MCF 10A (cell line): ENCODE results near the gene RAB25. TPM values are rescaled to one million over a fixed set of nuclear protein-coding genes. Genes with fewer than 3 reads are reported as not detected.

ENCODE experiments used
- BruUV-seq: library from RNA; stranded (reverse); fragments of 400-500 nt; replicated peaks from 2 replicates; lab custom pipeline; 2021; lab: Mats Ljungman, UMichigan
- CTCF ChIA-PET: fragments of 300-600 bp; sonication (Branson Sonifier 250); formaldehyde crosslinking; extraction: SDS; loops from one replicate; lab custom pipeline; 2021; ENCODE audit warnings: antibody characterized with exemption, inconsistent platforms; lab: Yijun Ruan, JAX
- POLR2A ChIA-PET: fragments of 300-600, 350-650 bp; sonication (Branson Sonifier 250); formaldehyde crosslinking; extraction: SDS; loops from one replicate; lab custom pipeline; 2020; ENCODE audit warnings: antibody characterized with exemption, inconsistent platforms; lab: Yijun Ruan, JAX
- DNase-seq: peaks from one replicate; pipeline ENCODE4 v3.0.0-alpha.2; 2018; ENCODE audit not compliant: unreplicated experiment
- H3K27ac Mint-ChIP-seq: one replicate; pipeline ENCODE4 v1.8.0; 2022; ENCODE audit warnings: mild to moderate bottlenecking, low read depth, mixed read lengths; ENCODE audit not compliant: unreplicated experiment
- H3K27me3 Mint-ChIP-seq: one replicate; pipeline ENCODE4 v1.8.0; 2022; ENCODE audit warnings: mixed read lengths; ENCODE audit not compliant: insufficient read depth, unreplicated experiment
- H3K36me3 Mint-ChIP-seq: one replicate; pipeline ENCODE4 v1.8.0; 2022; ENCODE audit warnings: mild to moderate bottlenecking, moderate library complexity, mixed read lengths; ENCODE audit not compliant: insufficient read depth, unreplicated experiment
- H3K4me1 Mint-ChIP-seq: one replicate; pipeline ENCODE4 v1.8.0; 2022; ENCODE audit warnings: mixed read lengths; ENCODE audit not compliant: insufficient read depth, unreplicated experiment
- H3K4me3 Mint-ChIP-seq: one replicate; pipeline ENCODE4 v1.8.0; 2022; ENCODE audit warnings: mild to moderate bottlenecking, moderate library complexity, mixed read lengths; ENCODE audit not compliant: unreplicated experiment
- H3K9me3 Mint-ChIP-seq: one replicate; pipeline ENCODE4 v1.8.0; 2022; ENCODE audit warnings: mixed read lengths; ENCODE audit not compliant: unreplicated experiment
- CTCF ChIP-seq: fragments of 200-600 bp; IDR thresholded peaks from one replicate; pipeline ENCODE4 v1.8.0; 2022; ENCODE audit warnings: antibody characterized with exemption, mild to moderate bottlenecking; ENCODE audit not compliant: unreplicated experiment
- intact Hi-C: fragments of 100-400 bp; cut with micrococcal nuclease; formaldehyde crosslinking; loops from 2 replicates; pipeline ENCODE4 v1.14.1; 2022
- total RNA-seq: library from RNA; stranded (reverse); gene quantifications from 2 replicates; pipeline ENCODE4 v1.2.3, GENCODE V29; 2022

RAB25 gene
- total RNA-seq, 1 experiment from 2014 or later: 5.5 TPM

GRCh38 chr1:156075162-156075561, 14.2 kb downstream of the RAB25 start:
- ChIA-PET POLR2A (interaction anchor here (0.6 to 1.3 kb wide), 2 partner anchors 141 to 1090 kb away, joined by 5 read pairs; partner anchors contain the start of gene KHDC4), CTCF (interaction anchor here (0.5 to 2.3 kb wide), 6 partner anchors 10 to 145 kb away, joined by 3 to 10 read pairs (median 3); no protein-coding TSS in a partner anchor)
- Mint-ChIP-seq H3K4me1 (peaks cover 11% of the 10 kb centered on the region), H3K9me3 (no peaks in the 10 kb centered on the region), H3K4me3 (no peak overlapping the region), H3K27ac (no peak overlapping the region), H3K27me3 (no peaks in the 10 kb centered on the region), H3K36me3 (peaks cover 5% of the 10 kb centered on the region)
- BruUV-seq: no TSS peak
- DNase-seq: no peak
- intact Hi-C loops: no loop called here
- no peak for TF ChIP-seq CTCF

GRCh38 chr1:156075775-156076204, 14.8 kb downstream of the RAB25 start:
- Mint-ChIP-seq H3K4me1 (peaks cover 11% of the 10 kb centered on the region), H3K9me3 (no peaks in the 10 kb centered on the region), H3K36me3 (peaks cover 5% of the 10 kb centered on the region), H3K27ac (no peak overlapping the region), H3K27me3 (no peaks in the 10 kb centered on the region), H3K4me3 (no peak overlapping the region)
- POLR2A ChIA-PET: no interaction called here
- TF ChIP-seq CTCF: no peak
- DNase-seq: no peak
- intact Hi-C loops: no loop called here
- CTCF ChIA-PET: interaction anchor here (0.5 to 0.7 kb wide), 3 partner anchors 14 to 144 kb away, joined by 3 to 4 read pairs (median 3); no protein-coding TSS in a partner anchor
- BruUV-seq: no TSS peak

- DNase-seq: no peak
- Mint-ChIP-seq H3K4me1 (peaks cover 11% of the 10 kb centered on the region), H3K4me3 (no peak overlapping the region), H3K27ac (no peak overlapping the region), H3K9me3 (no peaks in the 10 kb centered on the region), H3K36me3 (peaks cover 5% of the 10 kb centered on the region), H3K27me3 (no peaks in the 10 kb centered on the region)
- ChIA-PET POLR2A (no interaction called here), CTCF (interaction anchor here (0.7 kb wide), 1 partner anchor 851 kb away, joined by 4 read pairs; no protein-coding TSS in a partner anchor)
- BruUV-seq: no TSS peak
- no peak for TF ChIP-seq CTCF
- intact Hi-C loops: no loop called here
Observed at GRCh38 chr1:156076609-156077429, 15.9 kb downstream of the RAB25 start.

- intact Hi-C loops: no loop called here
- Mint-ChIP-seq H3K4me1 (peaks cover 11% of the 10 kb centered on the region), H3K27ac (no peak overlapping the region), H3K4me3 (no peak overlapping the region), H3K36me3 (peaks cover 5% of the 10 kb centered on the region), H3K9me3 (no peaks in the 10 kb centered on the region), H3K27me3 (no peaks in the 10 kb centered on the region)
- ChIA-PET POLR2A (no interaction called here), CTCF (no interaction called here)
- TF ChIP-seq CTCF: no peak
- no TSS peak for BruUV-seq
- no peak for DNase-seq
Observed at GRCh38 chr1:156077430-156077760, 16.4 kb downstream of the RAB25 start.
